Astrocyte (in vitro differentiated cells and primary cell): Measurements from ENCODE around the gene AMOTL2. TPM values are rescaled to one million over a fixed set of nuclear protein-coding genes. Genes with fewer than 3 reads are reported as not detected.

ENCODE experiments used
- DNase-seq: peaks from one replicate; pipeline ENCODE4 v3.0.0-alpha.2; 2010; ENCODE audit warnings: low read depth
- FAIRE-seq: peaks from 2 replicates; lab custom pipeline; 2011; peaks lifted over from hg19 to GRCh38; lab: Jason Lieb, UNC
- H2AFZ ChIP-seq: 2 replicates; pipeline ENCODE4 v1.6.0; 2012; ENCODE audit warnings: low read depth, low read length, inconsistent platforms
- H3K27ac ChIP-seq: 2 replicates; pipeline ENCODE4 v1.5.1; 2011; ENCODE audit warnings: low read depth, low read length, inconsistent platforms
- H3K27me3 ChIP-seq: 2 replicates; pipeline ENCODE4 v1.6.0; 2011; ENCODE audit warnings: low read length, inconsistent platforms; ENCODE audit not compliant: insufficient read depth
- H3K36me3 ChIP-seq: 2 replicates; pipeline ENCODE4 v1.5.1; 2011; ENCODE audit warnings: low read length, inconsistent platforms; ENCODE audit not compliant: insufficient read depth
- H3K4me1 ChIP-seq: 2 replicates; pipeline ENCODE4 v1.5.1; 2011; ENCODE audit warnings: low read length, inconsistent platforms; ENCODE audit not compliant: insufficient read depth
- H3K4me2 ChIP-seq: 2 replicates; pipeline ENCODE4 v1.6.0; 2012; ENCODE audit warnings: low read length, inconsistent platforms
- H3K4me3 ChIP-seq: 2 replicates; pipeline ENCODE4 v1.5.1; 2011; ENCODE audit warnings: low read depth, mild to moderate bottlenecking, low read length, inconsistent platforms; ENCODE audit not compliant: insufficient read depth
- H3K79me2 ChIP-seq: 2 replicates; pipeline ENCODE4 v1.6.0; 2012; ENCODE audit warnings: mild to moderate bottlenecking, low read length, inconsistent platforms; ENCODE audit not compliant: insufficient read depth
- H3K9ac ChIP-seq: 2 replicates; pipeline ENCODE4 v1.6.0; 2012; ENCODE audit warnings: mild to moderate bottlenecking, low read length, inconsistent platforms
- H3K9me3 ChIP-seq: 2 replicates; pipeline ENCODE4 v1.5.1; 2012; ENCODE audit warnings: low read depth, mild to moderate bottlenecking, low read length, inconsistent platforms; ENCODE audit not compliant: insufficient read depth
- H4K20me1 ChIP-seq: 2 replicates; pipeline ENCODE4 v1.6.0; 2012; ENCODE audit warnings: low read length, inconsistent platforms; ENCODE audit not compliant: insufficient read depth
- H3K27ac Mint-ChIP-seq: one replicate; pipeline ENCODE4 v1.8.0; 2021; ENCODE audit warnings: mild to moderate bottlenecking, mixed read lengths; ENCODE audit not compliant: unreplicated experiment
- H3K27me3 Mint-ChIP-seq: one replicate; pipeline ENCODE4 v1.8.0; 2021; ENCODE audit warnings: low read depth, mixed read lengths; ENCODE audit not compliant: unreplicated experiment
- H3K36me3 Mint-ChIP-seq: one replicate; pipeline ENCODE4 v1.8.0; 2021; ENCODE audit warnings: low read depth, mixed read lengths; ENCODE audit not compliant: unreplicated experiment
- H3K4me1 Mint-ChIP-seq: one replicate; pipeline ENCODE4 v1.8.0; 2021; ENCODE audit warnings: low read depth, mixed read lengths; ENCODE audit not compliant: unreplicated experiment
- H3K4me3 Mint-ChIP-seq: one replicate; pipeline ENCODE4 v1.8.0; 2021; ENCODE audit warnings: mild to moderate bottlenecking, moderate library complexity, mixed read lengths; ENCODE audit not compliant: unreplicated experiment
- H3K9me3 Mint-ChIP-seq: one replicate; pipeline ENCODE4 v1.8.0; 2021; ENCODE audit warnings: mild to moderate bottlenecking, mixed read lengths; ENCODE audit not compliant: unreplicated experiment
- CTCF ChIP-seq: IDR thresholded peaks from 2 replicates; pipeline ENCODE4 v1.5.1; 2011; ENCODE audit warnings: low read depth, mild to moderate bottlenecking, inconsistent platforms, low read length, moderate library complexity; ENCODE audit not compliant: insufficient read depth
- EZH2 ChIP-seq: IDR thresholded peaks from 2 replicates; pipeline ENCODE4 v1.6.1; 2012; ENCODE audit warnings: mild to moderate bottlenecking, low read length, inconsistent platforms; ENCODE audit not compliant: insufficient read depth
- total RNA-seq: library from RNA; stranded (reverse); gene quantifications from 2 replicates; pipeline ENCODE4 v1.2.1, GENCODE V29; 2021

AMOTL2 gene
- total RNA-seq, 1 donor from 2014 or later, result 197 TPM

GRCh38 chr3:134375582-134376384 lies 1.5 kb upstream of the AMOTL2 start:
- DNase-seq, result no peak
- peak overlapping the region; percentile 100 for H3K9ac ChIP-seq
- Mint-ChIP-seq H3K4me1 (peaks cover 17% of the 10 kb centered on the region), H3K27me3 (peaks cover 6% of the 10 kb centered on the region), H3K4me3 (peak overlapping the region; percentile 96), H3K36me3 (peaks cover 5% of the 10 kb centered on the region), H3K9me3 (no peaks in the 10 kb centered on the region), H3K27ac (peak overlapping the region; percentile 99)
- peaks cover 28% of the 10 kb centered on the region for H4K20me1 ChIP-seq
- peak overlapping the region; percentile 97 for H3K27ac ChIP-seq
- H2AFZ ChIP-seq, result no peak overlapping the region
- no peak overlapping the region for H3K4me3 ChIP-seq
- peaks cover 11% of the 10 kb centered on the region for H3K36me3 ChIP-seq
- H3K4me2 ChIP-seq, result peak overlapping the region; percentile 100
- peaks cover 29% of the 10 kb centered on the region for H3K4me1 ChIP-seq
- no peak for FAIRE-seq
- H3K27me3 ChIP-seq, result no peaks in the 10 kb centered on the region
- H3K79me2 ChIP-seq, result peaks cover 38% of the 10 kb centered on the region
- TF ChIP-seq EZH2, result no peak
- no peaks in the 10 kb centered on the region for H3K9me3 ChIP-seq

GRCh38 chr3:134374791-134375581 lies 739 bp upstream of the AMOTL2 start:
- peaks cover 36% of the 10 kb centered on the region for H4K20me1 ChIP-seq
- H3K4me1 ChIP-seq, result peaks cover 37% of the 10 kb centered on the region
- peaks cover 23% of the 10 kb centered on the region for H3K4me1 Mint-ChIP-seq
- peak overlapping the region; percentile 96 for H3K4me3 Mint-ChIP-seq
- H3K36me3 Mint-ChIP-seq, result peaks cover 5% of the 10 kb centered on the region
- H3K9me3 ChIP-seq, result no peaks in the 10 kb centered on the region
- peaks cover 18% of the 10 kb centered on the region for H3K36me3 ChIP-seq
- peak overlapping the region; percentile 99 for H3K27ac Mint-ChIP-seq
- H3K4me2 ChIP-seq, result peak overlapping the region; percentile 100
- peak overlapping the region; percentile 100 for H3K9ac ChIP-seq
- peaks cover 5% of the 10 kb centered on the region for H3K27me3 Mint-ChIP-seq
- TF ChIP-seq EZH2, result no peak
- TF ChIP-seq CTCF, result no peak
- H3K27ac ChIP-seq, result peak overlapping the region; percentile 97
- DNase-seq, result no peak
- FAIRE-seq, result no peak
- no peaks in the 10 kb centered on the region for H3K9me3 Mint-ChIP-seq
- peak overlapping the region; percentile 91 for H2AFZ ChIP-seq
- no peaks in the 10 kb centered on the region for H3K27me3 ChIP-seq
- H3K79me2 ChIP-seq, result peaks cover 46% of the 10 kb centered on the region
- peak overlapping the region; percentile 99 for H3K4me3 ChIP-seq

- peaks cover 61% of the 10 kb centered on the region for H3K79me2 ChIP-seq
- H3K9me3 Mint-ChIP-seq, result no peaks in the 10 kb centered on the region
These were observed 759 bp downstream of the AMOTL2 start for GRCh38 chr3:134373271-134374104.

More at GRCh38 chr3:134373271-134374104, 759 bp downstream of the AMOTL2 start:
- Histone ChIP-seq H2AFZ (no peak overlapping the region), H3K4me2 (peak overlapping the region; percentile 100), H3K27ac (peak overlapping the region; percentile 100), H3K4me3 (peak overlapping the region; percentile 99), H3K9me3 (no peaks in the 10 kb centered on the region), H3K27me3 (no peaks in the 10 kb centered on the region), H3K36me3 (peaks cover 28% of the 10 kb centered on the region), H3K9ac (peak overlapping the region; percentile 100), H4K20me1 (peaks cover 51% of the 10 kb centered on the region), H3K4me1 (peaks cover 52% of the 10 kb centered on the region)
- H3K27me3 Mint-ChIP-seq, result peaks cover 5% of the 10 kb centered on the region
- H3K4me1 Mint-ChIP-seq, result peaks cover 38% of the 10 kb centered on the region
- no peak for FAIRE-seq
- TF ChIP-seq EZH2 (no peak), CTCF (no peak)
- DNase-seq, result peak; percentile 90
- H3K36me3 Mint-ChIP-seq, result peaks cover 13% of the 10 kb centered on the region
- peak overlapping the region; percentile 99 for H3K27ac Mint-ChIP-seq
- peak overlapping the region; percentile 96 for H3K4me3 Mint-ChIP-seq
